Activated T-helper 17 cell treated with anti-CD3 and anti-CD28 coated beads, Interleukin-2, amount 50 U/mL, for 72 hours (primary cell): ENCODE data around the gene B9D1. TPM values are rescaled to one million over a fixed set of nuclear protein-coding genes. Genes with fewer than 3 reads are reported as not detected.

Experiments used
- ATAC-seq: fragments of 150-1000 bp; cut with Tn5 transposase; replicated peaks from 2 replicates; pipeline ENCODE4 v1.10.0; 2021; ENCODE audit warnings: mild to moderate bottlenecking, moderate library complexity
- H3K27ac Mint-ChIP-seq: one replicate; pipeline ENCODE4 v1.8.0; 2022; ENCODE audit warnings: mixed read lengths
- H3K27me3 Mint-ChIP-seq: one replicate; pipeline ENCODE4 v1.8.0; 2022; ENCODE audit warnings: mixed read lengths
- H3K36me3 Mint-ChIP-seq: one replicate; pipeline ENCODE4 v1.8.0; 2022; ENCODE audit warnings: low read depth, mild to moderate bottlenecking, mixed read lengths
- H3K4me1 Mint-ChIP-seq: one replicate; pipeline ENCODE4 v1.8.0; 2022; ENCODE audit warnings: mixed read lengths
- H3K4me3 Mint-ChIP-seq: one replicate; pipeline ENCODE4 v1.8.0; 2022; ENCODE audit warnings: mild to moderate bottlenecking, mixed read lengths
- H3K9me3 Mint-ChIP-seq: one replicate; pipeline ENCODE4 v1.8.0; 2022; ENCODE audit warnings: mixed read lengths
- total RNA-seq, 2 donors: library from RNA; stranded (reverse); gene quantifications; one replicate each; pipeline ENCODE4 v1.2.3, GENCODE V29; 2022

Gene B9D1
- total RNA-seq, 2 donors from 2014 or later: 2.8 to 3.4 TPM

GRCh38 chr17:19299214-19299747, 63.2 kb downstream of the B9D1 start:
- Mint-ChIP-seq H3K27ac (no peak overlapping the region), H3K27me3 (no peaks in the 10 kb centered on the region), H3K9me3 (no peaks in the 10 kb centered on the region), H3K4me1 (no peaks in the 10 kb centered on the region), H3K36me3 (no peaks in the 10 kb centered on the region), H3K4me3 (no peak overlapping the region)
- ATAC-seq: no peak

- ATAC-seq: no peak
- no peaks in the 10 kb centered on the region for H3K27me3 Mint-ChIP-seq
- H3K27ac Mint-ChIP-seq: no peak overlapping the region
Observed at GRCh38 chr17:19298569-19299213, 63.8 kb downstream of the B9D1 start.

GRCh38 chr17:19296786-19297778, 65.4 kb downstream of the B9D1 start:
- Mint-ChIP-seq H3K27me3 (peaks cover 3% of the 10 kb centered on the region), H3K4me3 (no peak overlapping the region), H3K36me3 (no peaks in the 10 kb centered on the region), H3K27ac (no peak overlapping the region), H3K9me3 (no peaks in the 10 kb centered on the region), H3K4me1 (no peaks in the 10 kb centered on the region)
- no peak for ATAC-seq

More at GRCh38 chr17:19298569-19299213, 63.8 kb downstream of the B9D1 start:
- Mint-ChIP-seq H3K9me3 (no peaks in the 10 kb centered on the region), H3K36me3 (no peaks in the 10 kb centered on the region), H3K4me1 (no peaks in the 10 kb centered on the region), H3K4me3 (no peak overlapping the region)

GRCh38 chr17:19295473-19296135, 66.9 kb downstream of the B9D1 start:
- no peaks in the 10 kb centered on the region for H3K4me1 Mint-ChIP-seq
- no peaks in the 10 kb centered on the region for H3K9me3 Mint-ChIP-seq
- H3K27ac Mint-ChIP-seq: no peak overlapping the region
- no peak for ATAC-seq
- H3K4me3 Mint-ChIP-seq: no peak overlapping the region
- peaks cover 3% of the 10 kb centered on the region for H3K27me3 Mint-ChIP-seq
- no peaks in the 10 kb centered on the region for H3K36me3 Mint-ChIP-seq

GRCh38 chr17:19294443-19294842, 68.1 kb downstream of the B9D1 start:
- Mint-ChIP-seq H3K27ac (no peak overlapping the region), H3K36me3 (no peaks in the 10 kb centered on the region), H3K4me1 (no peaks in the 10 kb centered on the region), H3K4me3 (no peak overlapping the region), H3K27me3 (peaks cover 3% of the 10 kb centered on the region), H3K9me3 (no peaks in the 10 kb centered on the region)
- ATAC-seq: no peak

Other genes with a start within 250 kb of the B9D1 start
- 1 to 10 TPM; 6.9 to 9.9 TPM for gene GRAPL, start 235.1 kb downstream of the B9D1 start, total RNA-seq
- gene EPN2, start 125.4 kb downstream of the B9D1 start, total RNA-seq: 10 to 100 TPM in 1 of 2 donors, 1 to 10 TPM in 1; 8.4 to 13.4 TPM
- 10 to 100 TPM; 22.1 to 39.3 TPM for gene MAPK7, start 15.8 kb upstream of the B9D1 start, total RNA-seq
- not detected for gene MFAP4, start 24.5 kb upstream of the B9D1 start, total RNA-seq
- 1 to 10 TPM in 1 of 2 donors, under 1 TPM in 1; 0.56 to 3.1 TPM for gene RNF112, start 48.5 kb upstream of the B9D1 start, total RNA-seq
- under 1 TPM; 0.19 to 0.58 TPM for gene SLC47A1, start 171.1 kb upstream of the B9D1 start, total RNA-seq